Fibroblast of lung (primary cell): ENCODE data around the gene MYO3B.

ENCODE experiments used
- CTCF ChIP-seq, 2 donors: IDR thresholded peaks in 1 of 2; conservative IDR thresholded peaks in 1 of 2; 1 replicate in 1 of 2; 2 replicates in 1 of 2; pipeline ENCODE4 v1.5.1; 2011 to 2012; ENCODE audit warnings: low read length in 2 of 2, control low read depth in 1 of 2, inconsistent platforms in 1 of 2, low read depth in 1 of 2, mild to moderate bottlenecking in 1 of 2
- EZH2 ChIP-seq: IDR thresholded peaks from 2 replicates; pipeline ENCODE4 v1.5.1; 2012; ENCODE audit warnings: low read length, control low read depth, mild to moderate bottlenecking; ENCODE audit errors: missing control alignments

DNA sequence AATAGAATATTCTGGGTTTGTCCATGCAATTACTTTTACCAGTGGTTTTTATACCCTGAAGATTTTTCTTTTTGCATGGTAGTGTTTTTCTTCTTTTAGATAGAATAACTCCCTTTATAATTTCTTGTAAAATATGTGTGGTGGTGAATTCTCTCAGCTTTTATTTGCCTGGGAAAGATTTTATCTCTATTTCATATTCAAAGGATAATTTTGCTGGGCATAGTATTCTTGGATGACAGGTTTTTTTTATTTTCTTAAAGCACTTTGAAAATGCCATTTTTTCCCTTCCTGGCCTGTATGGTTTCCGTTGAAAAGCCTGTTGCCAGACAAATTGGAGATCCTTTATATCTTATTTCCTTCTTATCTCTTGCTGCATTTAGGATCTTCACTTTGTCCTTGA is 113.5 kb downstream of the MYO3B start:
- no peak for TF ChIP-seq CTCF (conservative IDR thresholded peaks at IDR 0.05 in 1 of 2, IDR thresholded peaks at IDR 0.05 in 1 of 2; ENCODE audit: low read depth in 1 of 2, low read length in 2 of 2)
- no peak for TF ChIP-seq EZH2
